Activated naive CD8-positive, alpha-beta T cell treated with anti-CD3 and anti-CD28 coated beads, Interleukin-2, amount 50 U/mL, for 24 hours (primary cell): Measurements from ENCODE around the gene PRTFDC1.
A peak's percentile ranks its signal among the peaks of the same experiment; 100 is the strongest.

Source experiments
- ATAC-seq: fragments of 150-1000 bp; cut with Tn5 transposase; one replicate; pipeline ENCODE4 v1.10.0; 2021
- DNase-seq: peaks from one replicate; pipeline ENCODE4 v3.0.0; 2021
- H3K27ac Mint-ChIP-seq: one replicate; pipeline ENCODE4 v1.8.0; 2021; ENCODE audit warnings: mild to moderate bottlenecking, mixed read lengths
- H3K27me3 Mint-ChIP-seq: one replicate; pipeline ENCODE4 v1.8.0; 2021; ENCODE audit warnings: mixed read lengths
- H3K36me3 Mint-ChIP-seq: one replicate; pipeline ENCODE4 v1.8.0; 2021; ENCODE audit warnings: low read depth, mixed read lengths
- H3K4me1 Mint-ChIP-seq: one replicate; pipeline ENCODE4 v1.8.0; 2021; ENCODE audit warnings: mixed read lengths
- H3K4me3 Mint-ChIP-seq: one replicate; pipeline ENCODE4 v1.8.0; 2021; ENCODE audit warnings: mild to moderate bottlenecking, moderate library complexity, mixed read lengths
- H3K9me3 Mint-ChIP-seq: one replicate; pipeline ENCODE4 v1.8.0; 2021; ENCODE audit warnings: mixed read lengths

The PRTFDC1 gene

DNA sequence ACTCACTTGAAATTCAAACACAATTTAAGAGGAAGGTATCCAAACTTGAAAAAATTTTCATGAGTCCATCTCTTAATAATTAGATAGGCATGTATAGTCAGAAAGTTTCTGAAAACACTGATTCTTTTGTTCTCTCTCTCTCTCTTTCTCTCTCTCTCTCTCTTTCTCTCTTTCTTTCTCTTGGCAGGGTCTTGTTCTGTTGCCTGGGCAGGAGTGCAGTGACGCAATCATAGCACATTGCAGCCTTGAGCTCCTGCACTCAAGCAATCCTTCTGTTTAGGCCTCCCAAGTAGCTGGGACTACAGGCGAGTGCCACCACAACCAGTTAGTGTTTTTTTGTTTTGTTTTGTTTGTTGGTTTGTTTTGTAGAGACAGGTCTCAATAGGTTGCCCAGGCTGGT lies 59.3 kb downstream of the PRTFDC1 start:
- H3K4me3 Mint-ChIP-seq = no peak overlapping the region
- no peaks in the 10 kb centered on the region for H3K9me3 Mint-ChIP-seq

DNA sequence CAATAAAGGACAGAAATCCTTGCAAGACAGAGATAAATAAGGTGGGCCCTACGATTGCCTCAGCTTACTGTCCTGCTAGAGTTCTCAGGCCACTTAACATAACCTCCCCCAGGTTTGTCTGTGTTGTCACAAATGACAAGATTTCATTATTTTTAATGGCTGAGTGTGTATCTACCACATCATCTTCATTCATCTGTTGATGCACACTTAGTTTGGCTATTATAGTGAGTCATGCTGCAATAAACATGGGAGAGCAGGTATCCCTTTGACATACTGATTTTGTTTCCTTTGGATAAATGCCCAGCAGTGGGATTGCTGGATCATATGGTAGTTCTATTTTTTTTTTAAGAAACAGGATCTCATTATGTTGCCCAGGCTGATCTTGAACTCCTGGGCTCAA lies 60.6 kb downstream of the PRTFDC1 start:
- no peaks in the 10 kb centered on the region for H3K27me3 Mint-ChIP-seq
- ATAC-seq (no peak), DNase-seq (no peak)
- no peak overlapping the region for H3K4me3 Mint-ChIP-seq
- peaks cover 63% of the 10 kb centered on the region for H3K4me1 Mint-ChIP-seq
- H3K27ac Mint-ChIP-seq = no peak overlapping the region
- H3K36me3 Mint-ChIP-seq = peaks cover 7% of the 10 kb centered on the region
- peaks cover 7% of the 10 kb centered on the region for H3K9me3 Mint-ChIP-seq

More for the DNA sequence above, 59.3 kb downstream of the PRTFDC1 start:
- no peak overlapping the region for H3K27ac Mint-ChIP-seq
- ATAC-seq (no peak), DNase-seq (no peak)
- H3K4me1 Mint-ChIP-seq = peaks cover 63% of the 10 kb centered on the region
- H3K27me3 Mint-ChIP-seq = no peaks in the 10 kb centered on the region
- peaks cover 2% of the 10 kb centered on the region for H3K36me3 Mint-ChIP-seq

DNA sequence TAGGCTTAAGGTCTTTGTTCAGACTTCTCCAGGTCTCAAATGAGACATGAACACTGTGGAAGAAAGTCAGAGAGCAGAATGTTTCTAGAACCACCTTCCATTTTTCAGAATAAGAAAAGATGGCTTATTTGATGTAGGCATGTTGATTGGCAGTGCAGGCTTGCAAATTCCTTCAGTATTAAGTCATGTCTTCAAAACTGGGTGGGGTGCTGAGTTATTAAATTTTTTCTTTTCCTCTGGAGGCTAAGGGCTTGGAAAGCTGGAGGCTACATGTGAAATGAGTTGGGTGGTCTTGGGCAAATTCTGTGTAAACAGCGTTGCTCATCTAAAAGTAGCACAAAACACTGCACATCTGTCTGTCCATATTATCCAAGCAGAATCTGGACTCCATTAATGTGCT lies 62.8 kb downstream of the PRTFDC1 start:
- Mint-ChIP-seq H3K27me3 (no peaks in the 10 kb centered on the region), H3K4me1 (peaks cover 55% of the 10 kb centered on the region), H3K27ac (no peak overlapping the region), H3K36me3 (peaks cover 7% of the 10 kb centered on the region), H3K4me3 (no peak overlapping the region), H3K9me3 (peaks cover 7% of the 10 kb centered on the region)
- ATAC-seq (no peak), DNase-seq (no peak)

DNA sequence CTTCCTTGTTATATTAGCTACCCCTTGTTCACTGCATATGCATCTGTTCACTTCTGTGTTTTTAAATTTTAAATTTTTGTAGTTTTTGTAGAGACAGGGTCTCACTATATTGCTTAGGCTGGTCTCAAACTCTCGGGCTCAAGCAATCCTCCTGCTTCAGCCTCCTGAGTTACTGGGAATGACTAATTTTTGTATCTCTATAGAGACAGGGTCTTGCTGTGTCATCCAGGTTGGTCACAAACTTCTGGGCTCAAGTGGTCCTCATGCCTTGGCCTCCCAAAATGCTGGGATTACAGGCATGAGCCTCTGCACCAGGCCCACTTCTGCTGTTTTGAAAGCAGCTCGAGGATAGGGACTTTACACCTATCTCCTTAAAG lies 64.6 kb downstream of the PRTFDC1 start:
- peaks cover 7% of the 10 kb centered on the region for H3K9me3 Mint-ChIP-seq
- H3K36me3 Mint-ChIP-seq = peaks cover 8% of the 10 kb centered on the region
- no peaks in the 10 kb centered on the region for H3K27me3 Mint-ChIP-seq
- DNase-seq (no peak), ATAC-seq (peak; percentile 15)
- H3K4me1 Mint-ChIP-seq = peaks cover 51% of the 10 kb centered on the region
- H3K27ac Mint-ChIP-seq = peak overlapping the region; percentile 80
- H3K4me3 Mint-ChIP-seq = peak overlapping the region; percentile 50

DNA sequence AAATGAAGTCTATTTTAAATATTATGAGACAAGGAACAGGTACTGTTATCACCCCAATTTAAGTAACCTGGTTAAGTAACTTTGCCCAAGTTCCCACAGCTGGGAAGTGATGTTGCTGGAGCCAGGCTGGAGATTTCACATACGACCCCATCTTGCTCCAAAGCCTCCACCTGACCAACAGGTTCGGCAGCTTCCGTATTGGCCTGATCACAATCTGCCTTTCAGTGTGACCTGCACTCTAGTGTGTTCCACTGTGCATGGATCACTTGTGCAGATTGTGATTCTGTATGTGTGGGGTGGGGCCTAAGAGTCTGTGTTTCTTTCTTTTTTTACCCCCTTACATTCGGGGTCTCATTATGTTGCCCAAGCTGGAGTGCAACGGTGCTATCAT lies 66.1 kb downstream of the PRTFDC1 start:
- peaks cover 7% of the 10 kb centered on the region for H3K9me3 Mint-ChIP-seq
- ATAC-seq (no peak), DNase-seq (no peak)
- no peak overlapping the region for H3K27ac Mint-ChIP-seq
- H3K4me1 Mint-ChIP-seq = peaks cover 63% of the 10 kb centered on the region
- no peaks in the 10 kb centered on the region for H3K27me3 Mint-ChIP-seq
- peaks cover 8% of the 10 kb centered on the region for H3K36me3 Mint-ChIP-seq
- H3K4me3 Mint-ChIP-seq = no peak overlapping the region

DNA sequence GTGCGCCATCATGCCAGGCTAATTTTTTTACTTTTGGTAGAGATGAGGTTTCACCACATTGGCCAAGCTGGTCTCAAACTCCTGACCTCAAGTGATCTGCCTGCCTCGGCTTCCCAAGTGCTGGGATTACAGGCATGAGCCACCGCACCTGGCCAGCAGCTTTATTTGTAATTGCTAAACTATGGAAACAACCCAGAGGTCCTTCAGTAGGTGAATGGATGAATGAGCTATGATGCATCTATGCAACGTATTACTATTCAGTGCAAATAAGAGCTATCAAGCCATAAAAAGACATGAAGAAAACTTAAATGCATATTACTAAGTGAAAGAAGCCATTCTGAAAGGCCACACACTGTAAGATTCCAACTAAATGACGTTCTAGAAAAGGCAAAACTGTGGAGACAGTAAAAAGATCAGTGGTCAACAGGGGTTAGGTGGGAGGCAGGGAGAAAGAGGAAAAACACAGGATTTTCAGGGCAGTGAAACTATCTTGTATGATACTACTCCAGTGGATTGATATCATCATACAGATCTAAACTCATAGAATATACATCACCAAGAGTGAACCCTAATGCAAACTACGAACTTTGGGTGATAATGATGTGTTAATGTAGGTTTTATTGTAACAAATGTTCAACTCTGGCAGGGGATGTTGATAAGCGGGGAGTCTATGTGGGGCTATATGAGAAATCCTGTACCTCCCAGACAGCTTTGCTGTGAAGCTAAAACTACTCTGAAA lies 66.7 kb downstream of the PRTFDC1 start:
- H3K4me1 Mint-ChIP-seq = peaks cover 69% of the 10 kb centered on the region
- H3K4me3 Mint-ChIP-seq = no peak overlapping the region
- H3K27ac Mint-ChIP-seq = peak overlapping the region; percentile 1
- peaks cover 8% of the 10 kb centered on the region for H3K36me3 Mint-ChIP-seq
- no peaks in the 10 kb centered on the region for H3K27me3 Mint-ChIP-seq
- ATAC-seq = no peak
- DNase-seq = no peak
- H3K9me3 Mint-ChIP-seq = peaks cover 7% of the 10 kb centered on the region

DNA sequence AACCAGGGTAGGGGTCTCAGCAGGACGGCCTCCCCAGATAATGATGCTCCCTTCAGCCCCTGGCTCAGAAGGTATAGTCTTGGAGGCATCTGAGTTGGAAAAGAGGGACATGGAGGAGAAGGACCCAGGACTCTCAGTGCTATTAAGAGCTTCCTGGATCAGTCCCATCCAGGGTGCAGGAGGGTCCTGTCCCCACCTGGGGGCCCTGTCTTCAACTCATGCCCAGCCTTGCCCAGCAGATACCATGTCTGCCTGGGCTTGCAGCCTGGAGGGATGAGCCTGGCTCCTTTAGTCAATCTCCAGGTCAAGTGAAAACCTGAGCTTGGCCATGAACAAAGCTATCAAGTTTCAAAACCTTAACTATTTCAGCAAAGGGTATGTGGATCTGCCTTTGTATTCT lies 67.6 kb downstream of the PRTFDC1 start:
- Mint-ChIP-seq H3K4me1 (peaks cover 69% of the 10 kb centered on the region), H3K9me3 (peaks cover 7% of the 10 kb centered on the region), H3K27ac (no peak overlapping the region), H3K27me3 (no peaks in the 10 kb centered on the region), H3K4me3 (no peak overlapping the region), H3K36me3 (peaks cover 8% of the 10 kb centered on the region)
- DNase-seq (no peak), ATAC-seq (no peak)

DNA sequence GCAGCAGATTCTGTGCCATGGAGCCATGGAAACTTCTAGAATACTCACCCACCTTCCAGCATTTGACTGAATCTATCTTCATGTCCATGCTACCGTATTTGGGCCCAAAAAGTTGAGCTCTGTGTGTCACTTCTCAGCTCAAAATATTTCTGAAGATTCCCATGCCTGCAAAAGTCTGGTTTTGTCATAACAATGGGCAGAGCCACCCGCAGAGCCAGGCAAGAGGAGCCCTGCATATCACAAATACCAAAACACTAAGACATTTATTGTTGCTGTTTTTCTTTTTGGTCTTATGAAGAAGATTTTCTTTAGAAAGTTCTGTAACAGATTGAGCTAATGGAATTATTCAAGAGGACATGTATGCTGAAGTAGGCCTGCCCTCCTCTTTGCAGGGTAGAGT lies 68.1 kb downstream of the PRTFDC1 start:
- Mint-ChIP-seq H3K4me1 (peaks cover 67% of the 10 kb centered on the region), H3K27ac (no peak overlapping the region), H3K4me3 (no peak overlapping the region)

DNA sequence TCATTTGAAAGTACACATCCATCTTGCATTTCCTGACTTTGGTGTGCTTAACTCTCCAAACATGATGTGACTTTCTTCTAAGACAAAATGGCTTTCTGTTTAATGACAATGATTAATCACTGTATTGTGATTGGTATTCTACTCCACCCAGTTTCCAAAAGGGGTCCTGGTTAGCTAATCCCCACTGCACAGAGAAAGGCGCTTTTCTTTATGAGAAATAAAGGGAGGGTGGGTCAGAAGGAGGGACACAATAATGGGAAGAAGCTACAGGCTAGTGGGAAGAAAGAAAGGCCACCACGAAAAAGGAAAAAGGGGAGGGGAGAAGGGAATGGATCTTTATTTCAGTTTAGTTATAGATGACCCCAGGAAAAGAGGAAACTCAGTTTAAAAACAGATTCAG lies 69.2 kb downstream of the PRTFDC1 start:
- Mint-ChIP-seq H3K4me1 (peaks cover 57% of the 10 kb centered on the region), H3K27me3 (no peaks in the 10 kb centered on the region), H3K4me3 (no peak overlapping the region), H3K9me3 (peaks cover 7% of the 10 kb centered on the region), H3K36me3 (peaks cover 8% of the 10 kb centered on the region), H3K27ac (peak overlapping the region; percentile 76)
- no peak for ATAC-seq
- DNase-seq = no peak

More for the DNA sequence above, 68.1 kb downstream of the PRTFDC1 start:
- Mint-ChIP-seq H3K36me3 (peaks cover 8% of the 10 kb centered on the region), H3K9me3 (peaks cover 7% of the 10 kb centered on the region), H3K27me3 (no peaks in the 10 kb centered on the region)
- DNase-seq (no peak), ATAC-seq (no peak)

DNA sequence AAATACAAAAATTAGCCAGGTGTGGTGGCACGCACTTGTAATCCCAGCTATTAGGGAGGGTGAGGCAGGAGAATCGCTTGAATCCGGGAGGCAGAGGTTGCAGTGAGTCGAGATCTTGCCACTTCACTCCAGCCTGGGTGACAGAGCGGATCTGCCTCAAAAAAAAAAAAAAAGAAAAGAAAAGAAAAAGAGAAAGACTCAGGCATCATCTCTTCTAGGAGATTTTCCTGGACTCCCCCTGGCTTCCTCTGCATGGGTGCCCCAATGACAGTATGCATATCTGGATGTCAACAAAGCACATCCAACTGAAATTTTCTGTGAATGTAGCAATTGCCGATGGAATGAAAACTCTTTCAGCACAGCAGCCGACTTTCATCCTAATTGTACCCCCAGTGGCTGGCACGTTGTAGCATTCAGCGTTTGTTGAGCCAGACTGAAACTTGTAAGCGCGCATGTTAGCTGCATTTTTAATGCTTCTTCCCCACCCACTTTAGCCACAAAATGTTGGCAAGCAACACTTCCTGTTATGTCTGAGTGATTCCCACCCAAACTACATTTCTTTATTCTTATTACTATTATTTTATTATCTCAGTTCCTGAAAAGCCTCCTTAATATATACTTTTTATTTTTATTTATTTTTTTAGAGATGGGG lies 70.2 kb downstream of the PRTFDC1 start:
- H3K27ac Mint-ChIP-seq = peak overlapping the region; percentile 82
- peak; percentile 69 for ATAC-seq

DNA sequence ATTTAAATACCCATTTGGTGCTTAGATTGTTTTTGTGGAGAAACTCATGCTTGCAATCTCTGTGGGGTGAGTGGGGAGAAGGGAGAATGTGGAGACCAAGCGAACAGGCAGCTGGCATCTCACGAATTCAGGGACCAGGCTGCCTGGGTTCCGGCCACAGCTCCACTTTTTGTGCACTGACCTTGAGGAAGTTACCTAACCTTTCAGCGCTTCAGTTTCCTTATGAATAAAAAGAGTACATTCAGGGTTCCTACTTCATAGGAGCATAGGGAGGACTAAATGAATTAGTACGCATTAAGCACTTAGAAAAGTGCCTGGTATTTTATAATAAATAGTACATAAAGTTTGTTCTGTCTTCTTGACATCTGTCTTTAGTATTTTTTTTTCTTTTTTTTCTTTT lies 72.5 kb downstream of the PRTFDC1 start:
- Mint-ChIP-seq H3K4me1 (peaks cover 32% of the 10 kb centered on the region), H3K27me3 (no peaks in the 10 kb centered on the region), H3K9me3 (peaks cover 5% of the 10 kb centered on the region), H3K27ac (no peak overlapping the region), H3K4me3 (no peak overlapping the region), H3K36me3 (peaks cover 2% of the 10 kb centered on the region)
- ATAC-seq = no peak
- DNase-seq = no peak

More for the DNA sequence above, 70.2 kb downstream of the PRTFDC1 start:
- Mint-ChIP-seq H3K36me3 (peaks cover 4% of the 10 kb centered on the region), H3K4me1 (peaks cover 46% of the 10 kb centered on the region), H3K27me3 (no peaks in the 10 kb centered on the region), H3K9me3 (peaks cover 2% of the 10 kb centered on the region), H3K4me3 (peak overlapping the region; percentile 66)
- DNase-seq = peak; percentile 46

DNA sequence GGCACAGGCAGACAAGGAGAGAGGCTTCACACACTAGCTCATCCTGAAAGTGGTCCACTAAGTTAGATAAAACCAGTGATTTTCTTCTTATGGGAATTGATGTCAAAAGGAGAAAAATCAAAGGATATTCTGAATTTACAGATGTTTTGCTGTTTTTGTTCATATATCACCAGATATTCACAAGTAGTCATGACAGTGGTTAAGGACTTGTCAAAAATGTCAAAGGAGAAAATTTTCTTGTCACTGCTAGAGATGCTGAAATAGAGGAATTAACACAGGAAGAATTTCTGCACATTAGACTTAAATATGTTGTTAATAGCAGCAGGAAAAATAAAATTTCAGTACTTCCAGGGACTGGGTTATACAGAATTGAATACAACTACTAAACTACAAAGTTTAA lies 78.3 kb downstream of the PRTFDC1 start:
- ATAC-seq (no peak), DNase-seq (no peak)
- no peak overlapping the region for H3K27ac Mint-ChIP-seq
- peaks cover 4% of the 10 kb centered on the region for H3K36me3 Mint-ChIP-seq
- H3K4me3 Mint-ChIP-seq = no peak overlapping the region
- H3K9me3 Mint-ChIP-seq = peaks cover 9% of the 10 kb centered on the region
- H3K4me1 Mint-ChIP-seq = peaks cover 5% of the 10 kb centered on the region
- no peaks in the 10 kb centered on the region for H3K27me3 Mint-ChIP-seq

DNA sequence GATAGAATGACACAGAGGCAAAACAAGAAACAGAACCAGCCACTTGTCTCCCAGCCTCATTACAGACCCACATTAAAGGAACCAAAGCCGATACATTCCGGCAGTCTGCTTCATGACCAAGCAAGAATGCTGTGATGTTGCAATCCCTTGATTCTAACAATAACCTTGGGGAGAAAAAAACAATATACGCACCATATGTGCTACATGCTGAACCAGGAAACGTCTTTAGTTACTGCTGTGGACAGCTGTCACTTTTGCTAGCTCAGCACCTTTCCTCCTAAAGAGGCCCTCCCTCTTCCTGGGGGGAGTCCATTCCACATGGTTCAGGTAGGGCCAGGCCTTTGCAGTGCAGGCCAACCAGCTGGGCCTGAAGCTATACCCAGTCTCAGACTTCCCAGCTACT lies 79.1 kb downstream of the PRTFDC1 start:
- no peak overlapping the region for H3K4me3 Mint-ChIP-seq
- no peak for DNase-seq
- peaks cover 9% of the 10 kb centered on the region for H3K9me3 Mint-ChIP-seq
- H3K4me1 Mint-ChIP-seq = peaks cover 5% of the 10 kb centered on the region
- no peaks in the 10 kb centered on the region for H3K27me3 Mint-ChIP-seq
- no peak overlapping the region for H3K27ac Mint-ChIP-seq
- peaks cover 4% of the 10 kb centered on the region for H3K36me3 Mint-ChIP-seq
- ATAC-seq = no peak

DNA sequence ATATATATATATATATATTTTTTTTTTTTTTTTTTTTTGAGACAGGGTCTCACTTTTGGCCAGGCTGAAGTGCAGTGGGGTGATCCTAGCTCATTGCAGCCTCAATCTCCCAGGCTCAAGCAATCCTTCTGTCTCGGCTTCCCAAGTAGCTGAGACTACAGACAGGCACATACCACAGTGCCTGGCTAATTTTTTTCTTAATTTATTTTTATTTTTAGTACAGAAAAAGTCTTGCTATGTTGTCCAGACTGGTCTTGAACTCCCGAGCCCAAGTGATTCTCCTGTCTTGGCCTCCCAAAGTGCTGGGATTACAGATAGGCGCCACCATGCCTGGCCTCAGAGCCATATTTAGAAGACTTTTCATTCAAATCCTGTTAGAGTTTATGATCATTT lies 79.6 kb downstream of the PRTFDC1 start:
- H3K4me1 Mint-ChIP-seq = peaks cover 5% of the 10 kb centered on the region
- no peak overlapping the region for H3K27ac Mint-ChIP-seq
- H3K27me3 Mint-ChIP-seq = no peaks in the 10 kb centered on the region
- peaks cover 4% of the 10 kb centered on the region for H3K36me3 Mint-ChIP-seq
- peaks cover 9% of the 10 kb centered on the region for H3K9me3 Mint-ChIP-seq
- no peak overlapping the region for H3K4me3 Mint-ChIP-seq
- no peak for DNase-seq
- ATAC-seq = no peak

DNA sequence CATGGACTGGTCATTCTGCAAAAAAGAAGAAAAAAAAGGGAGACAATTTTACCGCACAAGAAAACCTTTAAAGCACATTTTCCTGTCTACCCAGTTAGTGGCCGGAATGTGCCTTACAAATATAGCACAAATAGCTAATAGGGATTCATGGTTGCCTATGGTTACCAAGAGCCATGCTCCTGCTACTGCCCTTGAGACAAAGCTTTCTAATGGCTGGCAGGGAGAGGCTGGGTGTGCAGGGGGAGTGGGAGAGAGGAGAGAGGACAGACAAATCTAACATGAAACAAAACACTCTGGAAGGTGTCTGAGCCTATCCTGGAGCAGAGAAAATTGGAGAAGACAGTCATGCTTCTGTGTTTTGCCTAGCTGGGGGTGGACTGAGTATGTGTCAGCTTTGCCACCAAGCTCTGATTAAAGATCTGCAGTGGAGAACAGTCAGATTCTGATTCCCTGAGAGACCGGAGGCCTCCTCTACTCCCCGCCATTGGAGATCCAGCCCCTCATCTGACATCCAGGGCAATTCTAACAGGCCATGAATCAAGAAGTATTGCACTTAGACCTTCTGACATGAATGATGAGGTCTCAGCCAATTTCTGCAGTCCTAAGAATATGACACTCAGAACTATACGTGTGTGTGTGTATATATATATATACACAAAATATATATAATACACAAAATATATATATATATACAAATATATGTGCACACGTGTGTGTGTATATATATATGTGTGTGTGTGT lies 80.2 kb downstream of the PRTFDC1 start:
- Mint-ChIP-seq H3K36me3 (peaks cover 4% of the 10 kb centered on the region), H3K9me3 (peaks cover 9% of the 10 kb centered on the region), H3K4me3 (no peak overlapping the region), H3K27ac (no peak overlapping the region), H3K27me3 (no peaks in the 10 kb centered on the region), H3K4me1 (peaks cover 7% of the 10 kb centered on the region)
- ATAC-seq (no peak), DNase-seq (no peak)
